ENCODE results near the gene AADACL2. TPM values are rescaled to one million over a fixed set of nuclear protein-coding genes. Genes with fewer than 3 reads are reported as not detected.

Gene AADACL2
- not detected for total RNA-seq

DNA sequence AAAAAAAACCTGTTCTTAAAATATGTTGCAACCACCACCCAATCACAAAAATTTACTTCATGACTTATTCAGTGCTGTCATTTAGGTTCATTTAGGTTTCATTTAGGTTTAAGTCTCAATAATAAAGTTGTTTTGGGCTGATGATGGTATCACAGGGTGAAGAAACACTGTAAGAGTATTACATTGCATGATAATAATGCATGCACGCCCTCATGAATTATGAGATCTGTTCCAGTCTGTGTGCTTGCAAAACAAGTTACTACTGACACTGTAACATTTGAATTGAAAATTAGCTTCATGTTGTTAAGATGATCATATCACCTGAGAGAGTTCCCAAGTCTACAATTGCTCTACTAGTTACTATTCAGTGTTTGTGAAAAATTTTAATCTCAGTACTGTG, at the start of gene AADACL2:
AADACL2 (plus strand) TSS at position 315 of the 400 bp plus-strand sequence. CDS start 109 bp downstream, outside the sequence.

Other genes starting within 250 kb of the AADACL2 start
- gene AADAC, start 80.2 kb downstream of the AADACL2 start, total RNA-seq = not detected
- 0.31 TPM for gene SUCNR1, start 139.7 kb downstream of the AADACL2 start, total RNA-seq